GM21367 (cell line): Measurements from ENCODE around the gene KREMEN1.
"Not testable (repeated sequence)": the region's sequence is repeated elsewhere in the genome, so short reads cannot be mapped to it uniquely, and the experiment has no call there.

Experiments
- ATAC-seq: cut with Tn5 transposase; IDR thresholded peaks from one replicate; pipeline ENCODE4 v1.9.1; 2021; ENCODE audit not compliant: unreplicated experiment

The KREMEN1 gene

DNA sequence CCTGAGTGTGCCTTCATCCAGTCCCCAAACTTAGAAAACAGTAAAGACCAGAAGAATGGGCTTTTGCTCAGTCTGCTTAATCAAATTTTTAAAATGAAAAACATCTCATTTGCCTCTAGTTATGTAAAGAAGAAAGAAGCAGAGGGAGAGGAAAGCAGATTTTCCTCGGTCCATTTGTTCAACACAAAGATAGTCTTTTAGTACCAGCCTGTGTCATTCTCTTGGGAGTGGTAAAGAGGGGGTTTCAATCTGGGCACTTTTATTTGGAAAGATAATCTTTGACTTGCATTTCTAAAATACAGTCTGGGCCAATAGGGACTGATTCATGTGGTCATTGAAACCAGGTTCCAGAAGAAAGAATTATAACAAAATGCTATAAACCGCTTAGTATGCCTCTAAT is 29.5 kb downstream of the KREMEN1 start:
- no peak for ATAC-seq

DNA sequence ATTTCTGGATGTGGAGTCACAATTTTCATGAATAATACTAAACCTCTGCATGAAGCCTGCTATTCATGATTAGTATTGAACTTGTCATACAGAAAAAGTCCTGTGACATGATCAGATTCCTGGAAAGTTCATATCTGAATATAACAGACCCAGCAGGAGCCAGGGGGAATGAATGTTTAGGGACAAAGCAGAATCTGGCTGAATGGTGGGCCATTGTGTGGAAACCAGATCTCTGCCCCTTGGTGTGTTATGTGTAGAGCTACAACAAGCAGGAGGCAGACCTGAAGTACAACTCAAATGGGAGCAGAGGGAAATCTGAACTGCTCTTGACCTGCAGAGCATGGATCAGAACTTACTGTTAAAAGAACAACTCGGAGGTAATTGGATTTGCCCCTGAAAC is 30.3 kb downstream of the KREMEN1 start:
- ATAC-seq, result no peak

DNA sequence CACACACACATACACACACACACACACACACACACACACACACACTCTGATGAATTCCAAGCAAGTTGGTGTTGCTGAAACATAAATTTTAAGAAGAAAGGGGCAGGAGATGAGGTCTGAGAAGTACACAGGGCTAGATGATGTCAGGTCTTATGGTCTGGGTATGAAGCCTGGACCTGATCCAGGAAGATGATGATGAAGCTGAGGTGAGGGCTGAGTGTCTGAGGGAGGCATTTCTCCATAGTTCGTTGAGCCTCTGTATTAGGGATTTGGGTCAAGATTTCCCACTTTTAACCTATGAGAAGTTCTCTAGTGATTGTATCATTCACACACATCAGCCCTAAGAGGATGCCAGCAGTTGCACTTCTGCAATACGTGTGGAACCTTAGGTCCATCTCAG is 32.6 kb downstream of the KREMEN1 start:
- no peak for ATAC-seq

- ATAC-seq, result no peak
Observed at GRCh38 chr22:29106839-29107238, 34.0 kb downstream of the KREMEN1 start.

- no peak for ATAC-seq
Observed at GRCh38 chr22:29108137-29108536, 35.3 kb downstream of the KREMEN1 start.

GRCh38 chr22:29109822-29110221 is 37.0 kb downstream of the KREMEN1 start:
- ATAC-seq, result no peak

- ATAC-seq, result no peak
Observed at GRCh38 chr22:29110946-29111345, 38.1 kb downstream of the KREMEN1 start.

DNA sequence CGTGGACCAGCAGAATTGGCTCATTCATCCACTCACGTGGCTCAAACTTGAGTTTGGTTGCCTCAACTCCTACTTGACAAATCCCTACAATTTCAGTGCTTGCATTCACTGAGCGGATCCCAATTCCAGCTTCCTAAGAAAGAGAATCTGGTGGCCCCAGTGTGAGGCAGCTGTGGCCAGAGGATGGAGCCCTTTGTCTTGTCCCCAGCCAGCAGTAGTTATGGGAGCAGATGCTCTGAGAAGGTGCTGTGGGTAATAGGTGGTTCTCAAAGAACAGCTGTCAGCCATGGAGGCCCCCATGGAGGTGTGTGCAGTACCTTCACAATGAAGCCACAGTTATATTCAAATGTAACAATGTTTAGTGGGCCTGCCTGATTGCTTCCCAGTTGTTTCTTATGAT is 39.3 kb downstream of the KREMEN1 start:
- ATAC-seq, result no peak

- ATAC-seq, result no peak
Observed at GRCh38 chr22:29112681-29113080, 39.8 kb downstream of the KREMEN1 start.

DNA sequence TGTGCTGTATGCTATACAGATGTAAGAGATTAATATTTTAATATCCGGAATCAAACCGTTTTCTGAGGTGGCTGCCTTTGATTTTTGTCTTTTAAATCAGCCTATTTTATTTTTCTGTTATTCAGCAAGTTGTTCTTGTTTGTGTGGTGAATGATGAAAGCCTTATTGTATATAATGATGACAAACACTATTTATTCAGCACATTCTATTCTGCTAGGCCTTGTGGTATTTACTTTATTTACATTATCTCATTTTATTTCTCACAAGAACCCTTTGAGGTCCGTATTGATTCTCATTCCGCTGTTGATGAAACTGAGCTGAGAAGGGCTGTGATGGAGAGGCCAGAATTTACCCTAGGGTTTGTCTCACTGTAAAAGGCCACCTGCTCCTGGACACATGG is 40.5 kb downstream of the KREMEN1 start:
- ATAC-seq, result no peak

DNA sequence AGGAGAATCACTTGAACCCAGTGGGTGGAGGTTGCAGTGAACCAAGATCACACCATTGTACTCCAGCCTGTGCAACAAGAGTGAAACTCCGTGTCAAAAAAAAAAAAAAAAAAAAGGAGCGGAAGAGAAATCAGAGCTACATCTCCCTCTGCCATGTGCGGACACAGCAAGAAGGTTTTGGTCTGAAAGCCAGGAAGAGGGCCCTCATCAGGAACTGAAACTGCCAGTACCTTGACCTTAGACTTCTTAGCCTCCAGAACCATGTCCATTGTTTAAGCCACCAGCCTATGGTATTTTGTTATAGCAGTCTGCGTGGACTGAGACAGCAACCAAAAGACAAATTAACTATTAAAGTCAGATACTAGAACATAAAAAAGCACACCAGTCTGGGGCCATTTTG is 41.6 kb downstream of the KREMEN1 start:
- ATAC-seq, result no peak

DNA sequence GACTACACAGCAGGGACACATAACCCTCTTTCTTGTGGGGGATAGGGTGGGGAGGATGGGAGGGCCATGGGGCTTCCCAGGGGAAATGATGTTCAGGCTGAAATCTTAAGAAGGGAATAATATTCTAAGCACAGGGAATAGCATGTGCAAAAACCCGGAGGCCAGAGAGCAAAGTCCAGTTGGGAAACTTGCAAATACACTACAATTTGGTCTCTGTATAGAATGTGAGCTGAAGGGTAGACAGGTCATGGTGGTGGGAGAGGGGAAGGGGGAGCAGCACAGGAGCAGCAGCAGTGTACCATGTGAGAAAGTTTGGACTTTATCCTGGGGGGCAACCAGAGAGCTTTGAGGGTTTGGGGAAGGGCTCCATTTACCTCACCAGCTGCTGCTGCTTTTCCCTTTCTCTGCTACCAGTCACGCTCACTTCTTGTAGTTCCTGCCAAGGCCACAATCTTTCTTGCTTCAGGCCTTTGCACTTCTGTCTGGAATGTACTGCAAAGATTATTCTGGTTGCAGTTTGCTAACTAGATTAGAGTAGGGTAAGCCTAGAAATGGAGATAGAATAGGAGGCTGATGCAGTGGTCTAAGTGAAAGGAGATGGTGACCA is 43.0 kb downstream of the KREMEN1 start:
- ATAC-seq, result no peak

GRCh38 chr22:29116397-29117123 is 43.7 kb downstream of the KREMEN1 start:
- no peak for ATAC-seq

GRCh38 chr22:29117799-29118477 is 45.1 kb downstream of the KREMEN1 start:
- no peak for ATAC-seq

GRCh38 chr22:29120098-29120912 is 47.5 kb downstream of the KREMEN1 start:
- ATAC-seq, result not testable (repeated sequence)

DNA sequence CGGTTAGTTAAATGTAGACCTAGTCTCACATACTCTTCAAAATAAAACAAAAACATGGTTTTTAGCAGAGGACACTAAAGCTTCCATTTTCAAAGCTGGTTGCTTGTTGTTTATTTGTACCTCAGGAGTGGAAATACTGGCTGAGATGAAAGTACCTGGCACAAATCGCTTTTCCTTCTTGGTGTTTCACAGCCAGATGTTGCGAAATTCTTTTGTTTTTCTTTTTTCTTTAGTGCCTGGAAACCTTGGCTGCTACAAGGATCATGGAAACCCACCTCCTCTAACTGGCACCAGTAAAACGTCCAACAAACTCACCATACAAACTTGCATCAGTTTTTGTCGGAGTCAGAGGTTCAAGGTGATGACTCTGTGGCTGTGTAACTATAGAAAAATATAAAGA is 48.3 kb downstream of the KREMEN1 start:
- no peak for ATAC-seq

DNA sequence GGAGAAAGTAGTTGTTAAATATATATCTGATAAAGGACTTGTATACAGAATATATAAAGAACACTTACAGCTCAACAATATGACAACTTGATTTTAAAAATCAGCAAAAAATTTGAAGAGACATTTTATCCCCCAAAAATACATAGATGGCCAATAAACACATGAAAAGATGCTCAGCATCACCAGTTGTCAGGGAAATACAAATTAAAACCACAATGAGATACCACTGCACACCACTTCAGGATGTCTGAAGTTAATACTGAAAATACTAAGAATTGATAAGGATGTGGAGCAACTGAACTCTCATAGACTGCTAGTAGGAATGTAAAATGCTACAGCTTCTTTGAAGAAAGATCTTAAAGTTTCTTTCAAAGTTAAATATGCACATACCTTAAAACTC is 49.2 kb downstream of the KREMEN1 start:
- ATAC-seq, result no peak

DNA sequence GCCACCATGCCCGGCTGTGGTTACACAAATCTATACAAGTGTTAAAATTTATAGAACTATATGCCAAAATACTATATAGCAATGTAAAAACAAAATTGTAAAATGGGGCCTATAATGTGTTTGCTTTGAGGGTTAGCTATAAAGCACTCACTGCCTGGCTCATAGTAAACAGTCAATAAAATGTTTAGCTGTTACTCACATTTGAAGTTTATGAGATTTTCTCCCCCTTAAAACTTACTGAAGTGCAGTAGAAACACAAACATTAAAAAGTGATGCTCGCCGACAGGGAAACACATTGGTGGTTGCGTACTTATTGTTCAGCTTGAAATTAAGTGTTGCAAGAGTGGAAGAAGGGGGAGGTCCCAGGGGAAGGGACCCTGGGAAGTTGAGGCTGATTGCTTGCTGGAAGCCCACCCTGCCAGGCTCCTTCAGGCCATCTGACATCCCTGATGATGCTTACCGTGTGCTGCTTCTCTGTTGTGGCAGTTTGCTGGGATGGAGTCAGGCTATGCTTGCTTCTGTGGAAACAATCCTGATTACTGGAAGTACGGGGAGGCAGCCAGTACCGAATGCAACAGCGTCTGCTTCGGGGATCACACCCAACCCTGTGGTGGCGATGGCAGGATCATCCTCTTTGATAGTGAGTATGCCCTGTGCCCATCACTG is 52.1 kb downstream of the KREMEN1 start:
- ATAC-seq, result no peak

DNA sequence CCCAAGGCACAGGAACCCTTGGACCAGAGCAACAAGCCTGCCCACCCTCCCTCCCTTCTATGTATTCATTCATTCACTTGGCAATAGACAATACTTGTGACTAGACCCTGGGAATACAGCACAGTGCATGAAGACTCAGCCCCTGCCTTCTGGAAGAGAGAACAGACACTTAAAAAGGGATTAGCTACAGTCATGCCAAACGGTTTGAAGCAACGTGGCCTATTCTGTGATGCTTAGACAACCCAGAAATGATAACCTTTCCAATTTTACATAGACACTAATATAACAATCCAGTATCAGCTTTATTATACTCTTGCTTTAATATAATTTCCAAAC is 52.6 kb downstream of the KREMEN1 start:
- ATAC-seq, result no peak

DNA sequence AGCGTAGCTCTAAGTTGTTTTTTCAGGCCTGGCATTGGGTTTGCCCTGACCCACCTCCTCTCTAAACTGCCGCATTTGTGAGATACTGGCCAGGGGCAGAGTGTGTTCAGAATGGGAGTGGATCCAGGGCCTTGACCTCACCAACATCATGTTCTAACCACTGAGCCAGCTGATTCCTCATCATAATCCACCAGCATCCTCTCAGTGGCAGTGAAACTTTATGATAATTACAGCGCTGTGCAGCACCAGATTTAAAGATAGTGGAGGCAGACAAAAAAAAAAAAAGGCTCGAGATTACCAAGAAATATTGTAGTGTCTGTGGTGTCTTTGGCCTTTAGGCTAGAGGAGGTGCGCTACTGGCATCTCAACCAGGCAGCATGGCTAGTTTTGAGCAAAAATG is 53.0 kb downstream of the KREMEN1 start:
- no peak for ATAC-seq
